ENCODE measurements around the gene STK32C.

Gene STK32C

DNA sequence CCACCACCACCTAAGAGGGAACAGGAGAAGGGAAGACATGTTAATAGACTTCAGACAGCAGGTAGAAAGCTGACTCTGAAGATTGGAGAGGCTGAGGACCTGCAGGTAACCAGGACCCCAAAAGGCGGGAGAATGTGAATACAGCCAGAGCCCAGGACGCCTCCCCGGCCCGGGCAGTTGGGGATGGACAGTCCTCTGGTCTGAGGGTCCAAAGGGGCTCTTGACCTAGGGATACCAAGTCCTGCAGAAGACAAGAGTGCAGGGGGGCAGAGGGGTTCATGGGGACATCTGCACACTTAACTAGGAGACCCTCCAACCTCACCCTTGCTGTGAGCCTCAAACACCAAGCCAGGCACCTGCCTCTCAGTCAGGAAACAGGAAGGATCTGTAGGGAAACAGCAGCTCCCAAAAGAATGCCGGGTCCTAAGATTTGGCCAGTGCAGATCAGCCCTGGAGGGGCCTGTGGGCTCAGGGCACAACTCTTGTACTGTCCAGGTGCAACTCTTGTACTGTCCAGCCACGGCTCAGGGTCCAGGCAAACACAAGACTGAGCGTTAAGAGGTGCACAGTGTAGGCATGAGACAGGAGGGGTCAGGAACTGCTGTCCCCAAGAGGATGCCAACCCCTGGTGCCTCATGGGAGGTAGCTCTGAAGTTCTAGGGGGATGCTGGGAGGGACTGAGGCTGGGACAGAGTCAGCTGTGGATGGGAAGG is 2.3 kb upstream of the STK32C start:
- TF ChIP-seq ISL1 (CRISPR knock-in tag; IDR thresholded peaks at IDR 0.05) (no peak), CSDC2 (CRISPR knock-in tag; IDR thresholded peaks at IDR 0.05) (no peak), ESRRG (CRISPR knock-in tag; IDR thresholded peaks at IDR 0.05) (no peak), GLIS3 (CRISPR knock-in tag; IDR thresholded peaks at IDR 0.05) (no peak)
- no peak for ATAC-seq

DNA sequence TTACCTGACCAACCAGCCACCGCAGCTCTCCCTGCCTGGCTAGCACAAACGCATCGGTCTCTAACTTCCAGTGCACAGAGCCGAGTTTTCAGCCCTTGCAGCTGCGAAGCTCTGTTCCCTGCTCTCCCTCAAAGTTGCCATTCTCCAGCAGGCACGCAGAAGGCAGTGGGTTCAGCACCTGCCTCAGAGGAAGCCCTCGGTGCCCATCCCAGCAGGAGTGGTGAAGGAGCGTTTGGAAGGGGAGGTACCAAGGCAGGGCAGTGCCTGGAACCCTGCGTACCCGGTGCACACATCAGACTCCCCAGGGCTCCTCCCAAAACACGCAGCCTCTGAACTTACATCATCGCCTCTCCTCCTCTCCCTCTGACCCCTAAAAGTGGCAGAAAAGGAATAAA is 1.7 kb upstream of the STK32C start:
- TF ChIP-seq SNAI2 (CRISPR knock-in tag; IDR thresholded peaks at IDR 0.05) (no peak), ISL1 (CRISPR knock-in tag; IDR thresholded peaks at IDR 0.05) (no peak), ZNF70 (CRISPR knock-in tag; IDR thresholded peaks at IDR 0.05) (no peak), ZFP30 (CRISPR knock-in tag; IDR thresholded peaks at IDR 0.05) (no peak), OSR1 (CRISPR knock-in tag; IDR thresholded peaks at IDR 0.05) (no peak), BACH2 (CRISPR knock-in tag; IDR thresholded peaks at IDR 0.05; ENCODE audit: borderline replicate concordance) (no peak)
- TF ChIP-seq, protein P1, sequence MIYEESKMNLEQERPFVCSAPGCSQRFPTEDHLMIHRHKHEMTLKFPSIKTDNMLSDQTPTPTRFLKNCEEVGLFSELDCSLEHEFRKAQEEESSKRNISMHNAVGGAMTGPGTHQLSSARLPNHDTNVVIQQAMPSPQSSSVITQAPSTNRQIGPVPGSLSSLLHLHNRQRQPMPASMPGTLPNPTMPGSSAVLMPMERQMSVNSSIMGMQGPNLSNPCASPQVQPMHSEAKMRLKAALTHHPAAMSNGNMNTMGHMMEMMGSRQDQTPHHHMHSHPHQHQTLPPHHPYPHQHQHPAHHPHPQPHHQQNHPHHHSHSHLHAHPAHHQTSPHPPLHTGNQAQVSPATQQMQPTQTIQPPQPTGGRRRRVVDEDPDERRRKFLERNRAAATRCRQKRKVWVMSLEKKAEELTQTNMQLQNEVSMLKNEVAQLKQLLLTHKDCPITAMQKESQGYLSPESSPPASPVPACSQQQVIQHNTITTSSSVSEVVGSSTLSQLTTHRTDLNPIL (CRISPR knock-in tag; IDR thresholded peaks at IDR 0.05; ENCODE audit: low read depth): no peak
- TF ChIP-seq, protein P2, sequence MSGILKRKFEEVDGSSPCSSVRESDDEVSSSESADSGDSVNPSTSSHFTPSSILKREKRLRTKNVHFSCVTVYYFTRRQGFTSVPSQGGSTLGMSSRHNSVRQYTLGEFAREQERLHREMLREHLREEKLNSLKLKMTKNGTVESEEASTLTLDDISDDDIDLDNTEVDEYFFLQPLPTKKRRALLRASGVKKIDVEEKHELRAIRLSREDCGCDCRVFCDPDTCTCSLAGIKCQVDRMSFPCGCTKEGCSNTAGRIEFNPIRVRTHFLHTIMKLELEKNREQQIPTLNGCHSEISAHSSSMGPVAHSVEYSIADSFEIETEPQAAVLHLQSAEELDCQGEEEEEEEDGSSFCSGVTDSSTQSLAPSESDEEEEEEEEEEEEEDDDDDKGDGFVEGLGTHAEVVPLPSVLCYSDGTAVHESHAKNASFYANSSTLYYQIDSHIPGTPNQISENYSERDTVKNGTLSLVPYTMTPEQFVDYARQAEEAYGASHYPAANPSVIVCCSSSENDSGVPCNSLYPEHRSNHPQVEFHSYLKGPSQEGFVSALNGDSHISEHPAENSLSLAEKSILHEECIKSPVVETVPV (CRISPR knock-in tag; IDR thresholded peaks at IDR 0.05): no peak
- no peak for ATAC-seq

DNA sequence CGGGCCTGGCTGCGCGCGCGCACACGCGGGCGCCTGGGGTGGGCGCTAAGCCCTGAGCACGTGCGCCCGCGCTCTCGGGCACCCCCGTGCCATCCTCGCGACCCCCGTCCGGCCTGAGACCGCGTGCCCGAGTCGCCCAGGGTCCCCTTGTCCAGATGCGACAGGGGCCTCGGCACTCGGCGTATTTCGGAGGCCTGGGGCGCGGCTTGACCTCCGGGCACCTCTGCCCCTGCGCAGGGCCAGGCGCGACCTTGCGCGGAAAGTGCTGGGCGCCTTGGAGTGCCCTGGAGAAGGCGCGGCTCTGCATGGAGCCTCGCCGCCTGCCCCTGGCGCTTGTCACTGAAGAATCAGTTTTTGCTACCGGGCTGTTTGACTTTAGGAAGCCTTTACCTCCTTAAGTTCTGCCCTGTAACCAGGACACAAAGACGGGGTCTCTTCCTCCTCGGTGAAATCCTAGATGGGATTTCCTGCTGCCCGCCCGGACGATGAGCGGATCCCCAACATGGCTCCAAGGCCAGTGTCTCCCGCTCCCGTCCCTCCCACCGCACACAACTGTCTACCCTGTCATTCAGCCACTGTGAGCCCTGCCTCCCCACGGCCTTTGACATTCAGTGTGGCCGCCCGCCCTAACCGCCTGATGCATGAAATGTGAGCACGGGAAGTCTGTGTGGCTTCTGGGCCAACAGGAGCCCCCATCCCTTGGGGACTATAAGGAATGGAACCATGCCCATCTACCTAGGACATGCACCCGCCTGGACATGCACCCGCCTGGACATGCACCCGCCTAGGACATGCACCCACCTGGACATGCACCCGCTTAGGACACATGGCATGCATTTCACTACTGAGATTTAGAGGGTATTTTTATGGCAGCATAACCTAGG is 1.1 kb upstream of the STK32C start:
- ATAC-seq: no peak

DNA sequence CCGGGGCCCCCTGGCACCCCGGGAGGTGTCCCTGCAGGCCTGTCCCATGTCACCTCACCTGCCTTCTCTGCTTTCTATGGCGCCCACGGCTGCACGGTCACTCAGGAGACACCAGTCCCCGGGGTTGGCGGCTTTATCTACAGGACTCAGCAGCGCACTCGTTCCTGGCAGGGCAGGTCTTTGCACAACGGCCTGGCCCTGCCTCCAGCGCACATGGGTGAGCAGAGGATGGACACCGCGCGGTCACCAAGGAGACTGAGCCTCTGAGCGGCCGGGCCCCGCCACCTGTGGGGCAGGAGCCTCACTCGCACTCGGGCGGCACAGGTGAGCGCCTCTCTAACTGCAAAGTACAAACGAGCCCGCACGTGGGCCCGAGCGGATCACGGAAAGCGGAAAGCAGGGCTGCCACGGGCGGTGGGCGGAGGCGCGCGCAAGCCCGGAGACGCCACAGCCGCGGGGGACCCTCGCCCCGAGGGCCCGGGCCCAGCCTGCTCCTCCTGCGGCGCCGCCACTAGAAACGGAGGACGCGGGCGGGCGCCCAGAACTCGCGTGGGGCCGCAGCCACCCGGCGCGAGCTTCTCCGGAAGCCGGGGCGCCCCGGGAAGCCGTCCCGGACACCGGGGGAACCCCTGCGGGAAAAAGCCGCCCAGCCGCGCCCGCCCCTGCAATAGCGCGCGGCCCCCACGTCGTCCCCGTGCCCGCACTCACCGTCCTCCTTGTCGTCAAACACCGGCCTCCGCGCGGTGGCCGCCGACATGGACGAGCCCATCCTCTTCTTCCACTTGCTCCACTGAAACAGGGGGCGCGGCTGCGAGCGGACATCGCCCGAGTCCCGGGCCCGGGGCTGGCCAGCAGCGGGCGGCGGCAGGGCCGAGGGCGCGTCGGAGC is 642 bp downstream of the STK32C start:
- no peak; the same call in 2 of the 3 replicates for ATAC-seq
- TF ChIP-seq SNAI2 (CRISPR knock-in tag; IDR thresholded peaks at IDR 0.05): no peak
- TF ChIP-seq TCF4 (CRISPR knock-in tag; IDR thresholded peaks at IDR 0.05; ENCODE audit: borderline replicate concordance): no peak
- TF ChIP-seq ZNF565 (CRISPR knock-in tag; conservative IDR thresholded peaks at IDR 0.05; ENCODE audit: low read depth): no peak
- no peak for TF ChIP-seq ZFP3 (CRISPR knock-in tag; IDR thresholded peaks at IDR 0.05)
- TF ChIP-seq, protein P1 (CRISPR knock-in tag; IDR thresholded peaks at IDR 0.05; ENCODE audit: low read depth): no peak
- TF ChIP-seq BACH2 (CRISPR knock-in tag; IDR thresholded peaks at IDR 0.05; ENCODE audit: borderline replicate concordance): no peak
- no peak for TF ChIP-seq GLIS3 (CRISPR knock-in tag; IDR thresholded peaks at IDR 0.05)
- TF ChIP-seq ARNTL (CRISPR knock-in tag; IDR thresholded peaks at IDR 0.05; ENCODE audit: borderline replicate concordance, low read depth): no peak
- TF ChIP-seq CSDC2 (CRISPR knock-in tag; IDR thresholded peaks at IDR 0.05): no peak
- TF ChIP-seq ISL1 (CRISPR knock-in tag; IDR thresholded peaks at IDR 0.05): no peak
- no peak for TF ChIP-seq ZC3H10 (CRISPR knock-in tag; IDR thresholded peaks at IDR 0.05)
- TF ChIP-seq OSR1 (CRISPR knock-in tag; IDR thresholded peaks at IDR 0.05): no peak
- TF ChIP-seq, protein P3, sequence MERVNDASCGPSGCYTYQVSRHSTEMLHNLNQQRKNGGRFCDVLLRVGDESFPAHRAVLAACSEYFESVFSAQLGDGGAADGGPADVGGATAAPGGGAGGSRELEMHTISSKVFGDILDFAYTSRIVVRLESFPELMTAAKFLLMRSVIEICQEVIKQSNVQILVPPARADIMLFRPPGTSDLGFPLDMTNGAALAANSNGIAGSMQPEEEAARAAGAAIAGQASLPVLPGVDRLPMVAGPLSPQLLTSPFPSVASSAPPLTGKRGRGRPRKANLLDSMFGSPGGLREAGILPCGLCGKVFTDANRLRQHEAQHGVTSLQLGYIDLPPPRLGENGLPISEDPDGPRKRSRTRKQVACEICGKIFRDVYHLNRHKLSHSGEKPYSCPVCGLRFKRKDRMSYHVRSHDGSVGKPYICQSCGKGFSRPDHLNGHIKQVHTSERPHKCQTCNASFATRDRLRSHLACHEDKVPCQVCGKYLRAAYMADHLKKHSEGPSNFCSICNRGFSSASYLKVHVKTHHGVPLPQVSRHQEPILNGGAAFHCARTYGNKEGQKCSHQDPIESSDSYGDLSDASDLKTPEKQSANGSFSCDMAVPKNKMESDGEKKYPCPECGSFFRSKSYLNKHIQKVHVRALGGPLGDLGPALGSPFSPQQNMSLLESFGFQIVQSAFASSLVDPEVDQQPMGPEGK (CRISPR knock-in tag; IDR thresholded peaks at IDR 0.05; ENCODE audit: borderline replicate concordance): no peak
- TF ChIP-seq ESRRG (CRISPR knock-in tag; IDR thresholded peaks at IDR 0.05): no peak
- TF ChIP-seq RARB (CRISPR knock-in tag; IDR thresholded peaks at IDR 0.05): no peak
- TF ChIP-seq ZNF8 (CRISPR knock-in tag; IDR thresholded peaks at IDR 0.05): no peak
- TF ChIP-seq, protein P4, sequence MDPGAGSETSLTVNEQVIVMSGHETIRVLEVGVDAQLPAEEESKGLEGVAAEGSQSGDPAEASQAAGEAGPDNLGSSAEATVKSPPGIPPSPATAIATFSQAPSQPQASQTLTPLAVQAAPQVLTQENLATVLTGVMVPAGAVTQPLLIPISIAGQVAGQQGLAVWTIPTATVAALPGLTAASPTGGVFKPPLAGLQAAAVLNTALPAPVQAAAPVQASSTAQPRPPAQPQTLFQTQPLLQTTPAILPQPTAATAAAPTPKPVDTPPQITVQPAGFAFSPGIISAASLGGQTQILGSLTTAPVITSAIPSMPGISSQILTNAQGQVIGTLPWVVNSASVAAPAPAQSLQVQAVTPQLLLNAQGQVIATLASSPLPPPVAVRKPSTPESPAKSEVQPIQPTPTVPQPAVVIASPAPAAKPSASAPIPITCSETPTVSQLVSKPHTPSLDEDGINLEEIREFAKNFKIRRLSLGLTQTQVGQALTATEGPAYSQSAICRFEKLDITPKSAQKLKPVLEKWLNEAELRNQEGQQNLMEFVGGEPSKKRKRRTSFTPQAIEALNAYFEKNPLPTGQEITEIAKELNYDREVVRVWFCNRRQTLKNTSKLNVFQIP (CRISPR knock-in tag; IDR thresholded peaks at IDR 0.05; ENCODE audit: borderline replicate concordance, low read depth): no peak

More for the DNA sequence above, 1.1 kb upstream of the STK32C start:
- TF ChIP-seq BACH2 (CRISPR knock-in tag; IDR thresholded peaks at IDR 0.05; ENCODE audit: borderline replicate concordance) (no peak), RARB (CRISPR knock-in tag; IDR thresholded peaks at IDR 0.05) (no peak), ZNF565 (CRISPR knock-in tag; conservative IDR thresholded peaks at IDR 0.05; ENCODE audit: low read depth) (no peak), ESRRG (CRISPR knock-in tag; IDR thresholded peaks at IDR 0.05) (no peak), SNAI2 (CRISPR knock-in tag; IDR thresholded peaks at IDR 0.05) (no peak), GLIS3 (CRISPR knock-in tag; IDR thresholded peaks at IDR 0.05) (no peak), ZFP30 (CRISPR knock-in tag; IDR thresholded peaks at IDR 0.05) (no peak), ZFP3 (CRISPR knock-in tag; IDR thresholded peaks at IDR 0.05) (no peak), OSR1 (CRISPR knock-in tag; IDR thresholded peaks at IDR 0.05) (no peak)
- TF ChIP-seq, protein P2 (CRISPR knock-in tag; IDR thresholded peaks at IDR 0.05): no peak

Data from SK-N-SH treated with all-trans-retinoic acid at 6 μM for 48 hours (cell line).